K562 (cell line): ENCODE measurements around the gene PBX1. TPM values are rescaled to one million over a fixed set of nuclear protein-coding genes. Genes with fewer than 3 reads are reported as not detected.

Source experiments
- ATAC-seq: fragments of 200-7000 bp; cut with Tn5 transposase; 3 replicates; pipeline ENCODE4 v1.9.1; 2020; ENCODE audit warnings: moderate library complexity
- BruUV-seq: library from RNA; stranded (reverse); fragments of 400-500 nt; replicated peaks from 2 replicates; lab custom pipeline; 2021; lab: Mats Ljungman, UMichigan
- CTCF ChIA-PET: fragments of 300-600 bp; formaldehyde crosslinking; extraction: SDS; loops from one replicate; lab custom pipeline; 2021; ENCODE audit warnings: low intra/inter-chr PET ratio; lab: Yijun Ruan, JAX
- POLR2A ChIA-PET: fragments of 300-600, 350-650 bp; sonication (Branson Sonifier 250); formaldehyde crosslinking; extraction: SDS; loops from one replicate; lab custom pipeline; 2021; ENCODE audit warnings: antibody characterized with exemption, inconsistent platforms; lab: Yijun Ruan, JAX
- DNase-seq, 4 experiments: peaks; one replicate each; pipeline versions ENCODE4 v3.0.0 to v3.0.0-alpha.2; 2011 to 2018; ENCODE audit warnings: low spot score in 3 of 4, mixed read lengths in 3 of 4; ENCODE audit errors: extremely low read depth in 1 of 4
- FAIRE-seq: peaks from 2 replicates; lab custom pipeline; 2011; peaks lifted over from hg19 to GRCh38; lab: Jason Lieb, UNC
- H2AFZ ChIP-seq: 2 replicates; pipeline ENCODE4 v1.6.0; 2011; ENCODE audit warnings: low read depth, low read length, control low read depth, inconsistent platforms
- H3K27ac ChIP-seq: fragments of 200-600 bp; 3 replicates; pipeline ENCODE4 v1.8.0; 2011; ENCODE audit warnings: low read depth, mild to moderate bottlenecking, control low read depth, inconsistent platforms, low read length, moderate library complexity, mixed read lengths; ENCODE audit errors: extremely low read depth
- H3K27me3 ChIP-seq, 2 experiments: fragments of 300-600 bp in 1 of 2; 2 replicates in 1 of 2; 3 replicates in 1 of 2; pipeline versions ENCODE4 v1.6.0 to v1.8.0; 2011; ENCODE audit warnings: inconsistent platforms in 2 of 2, low read length in 2 of 2, mild to moderate bottlenecking in 1 of 2, mixed read lengths in 1 of 2, moderate library complexity in 1 of 2; ENCODE audit not compliant: control insufficient read depth in 2 of 2, insufficient read depth in 2 of 2
- H3K36me3 ChIP-seq: fragments of 300-600 bp; 3 replicates; pipeline ENCODE4 v1.8.0; 2011; ENCODE audit warnings: mild to moderate bottlenecking, low read length, inconsistent platforms; ENCODE audit not compliant: control insufficient read depth, insufficient read depth
- H3K4me1 ChIP-seq, 2 experiments: fragments of 200-600 bp in 1 of 2; replicated peaks in 1 of 2; 2 replicates in 1 of 2; 3 replicates in 1 of 2; pipeline versions ENCODE4 v1.5.1 to v1.8.0; 2011; ENCODE audit warnings: inconsistent platforms in 2 of 2, low read length in 2 of 2, mild to moderate bottlenecking in 1 of 2, mixed read lengths in 1 of 2, moderate library complexity in 1 of 2; ENCODE audit not compliant: control insufficient read depth in 2 of 2, insufficient read depth in 2 of 2
- H3K4me2 ChIP-seq: 2 replicates; pipeline ENCODE4 v1.6.1; 2011; ENCODE audit warnings: low read length, control low read depth, inconsistent platforms, mixed read lengths; ENCODE audit not compliant: insufficient read depth
- H3K4me3 ChIP-seq: fragments of 200-600 bp; sonication (generic), shearing (Covaris generic); 2 replicates; pipeline ENCODE4 v1.5.1; 2016; ENCODE audit warnings: control low read depth, inconsistent platforms
- H3K79me2 ChIP-seq: fragments of 200-600 bp; 3 replicates; pipeline ENCODE4 v1.8.0; 2011; ENCODE audit warnings: low read length, inconsistent platforms; ENCODE audit not compliant: control insufficient read depth, insufficient read depth
- H3K9ac ChIP-seq, 2 experiments: 2 replicates each; pipeline versions ENCODE4 v1.6.0 to v1.6.1; 2011; ENCODE audit warnings: low read depth in 2 of 2, low read length in 2 of 2, control low read depth in 1 of 2, inconsistent platforms in 1 of 2, mild to moderate bottlenecking in 1 of 2, mixed read lengths in 1 of 2; ENCODE audit not compliant: insufficient read depth in 1 of 2
- H3K9me1 ChIP-seq: one replicate; pipeline ENCODE4 v1.6.0; 2011; ENCODE audit warnings: inconsistent platforms, mild to moderate bottlenecking, low read length, moderate library complexity; ENCODE audit not compliant: control insufficient read depth, insufficient read depth
- H3K9me3 ChIP-seq: replicated peaks from 2 replicates; pipeline ENCODE4 v1.5.1; 2011; ENCODE audit warnings: low read depth, low read length, inconsistent platforms; ENCODE audit not compliant: control insufficient read depth, insufficient read depth
- H4K20me1 ChIP-seq: replicated peaks from 2 replicates; pipeline ENCODE4 v1.6.1; 2011; ENCODE audit warnings: low read length, inconsistent platforms, mixed read lengths; ENCODE audit not compliant: control insufficient read depth, insufficient read depth
- ADNP ChIP-seq: fragments of 200-800 bp; sonication (Bioruptor generic); IDR thresholded peaks from 2 replicates; pipeline ENCODE4 v1.6.1; 2016; ENCODE audit warnings: missing genetic modification characterization, missing compliant biosample characterization
- BACH1 ChIP-seq: fragments of 200-800 bp; sonication (Bioruptor generic); IDR thresholded peaks from 2 replicates; pipeline ENCODE4 v1.6.1; 2016; ENCODE audit warnings: missing genetic modification characterization, missing compliant biosample characterization
- BHLHE40 ChIP-seq: IDR thresholded peaks from 2 replicates; pipeline ENCODE4 v1.6.1; 2011; ENCODE audit warnings: low read length, improper control_type of control experiment
- ETV1 ChIP-seq: fragments of 450-650 bp; conservative IDR thresholded peaks from 2 replicates; pipeline ENCODE4 v1.6.1; 2016; ENCODE audit warnings: missing genetic modification characterization, control low read depth, low read depth, missing compliant biosample characterization
- ETV5 ChIP-seq: sonication (generic); formaldehyde crosslinking; IDR thresholded peaks from 2 replicates; pipeline ENCODE4 v1.4.0; 2020; ENCODE audit warnings: low read depth, mild to moderate bottlenecking, missing genetic modification reagents
- KDM1A ChIP-seq, 2 experiments: fragments of 450-650 bp; IDR thresholded peaks; 2 replicates each; pipeline ENCODE4 v1.6.1; 2016; ENCODE audit warnings: mild to moderate bottlenecking in 2 of 2
- LCOR ChIP-seq: sonication (generic); formaldehyde crosslinking; IDR thresholded peaks from 2 replicates; pipeline ENCODE4 v1.8.0; 2022; ENCODE audit warnings: mild to moderate bottlenecking, missing genetic modification reagents
- MAFF ChIP-seq: IDR thresholded peaks from 2 replicates; pipeline ENCODE4 v1.6.1; 2012; ENCODE audit warnings: low read length, improper control_type of control experiment
- NFE2 ChIP-seq: IDR thresholded peaks from 2 replicates; pipeline ENCODE4 v1.6.1; 2014; ENCODE audit warnings: antibody characterized with exemption, low read depth
- RCOR1 ChIP-seq, 2 experiments: IDR thresholded peaks; 2 replicates each; pipeline ENCODE4 v1.6.1; 2012; ENCODE audit warnings: low read depth in 2 of 2, low read length in 2 of 2, borderline replicate concordance in 1 of 2, improper control_type of control experiment in 1 of 2
- RNF219 ChIP-seq: fragments of 250-450 bp; sonication (Bioruptor Pico); IDR thresholded peaks from 2 replicates; pipeline ENCODE4 v1.5.0; 2022; ENCODE audit warnings: mild to moderate bottlenecking
- SMARCA4 ChIP-seq: fragments of 450-650 bp; IDR thresholded peaks from 2 replicates; pipeline ENCODE4 v1.6.1; 2016
- SRF ChIP-seq, 2 experiments: fragments of 250-450, 450-650 bp in 1 of 2; sonication (Bioruptor Pico) in 1 of 2; sonication (generic) in 1 of 2; formaldehyde crosslinking; IDR thresholded peaks; 2 replicates each; pipeline versions ENCODE4 v1.5.0 to v1.5.1; 2020 to 2022; ENCODE audit warnings: mild to moderate bottlenecking in 1 of 2, missing genetic modification reagents in 1 of 2
- TAL1 ChIP-seq: fragments of 450-650 bp; IDR thresholded peaks from 2 replicates; pipeline ENCODE4 v1.6.1; 2016; ENCODE audit warnings: mild to moderate bottlenecking
- TCF3 ChIP-seq: sonication (generic); formaldehyde crosslinking; IDR thresholded peaks from 2 replicates; pipeline ENCODE4 v1.4.0; 2020; ENCODE audit warnings: mild to moderate bottlenecking, missing genetic modification reagents
- YY1 ChIP-seq, 3 experiments: IDR thresholded peaks; 2 replicates each; pipeline ENCODE4 v1.6.1; 2011; ENCODE audit warnings: low read length in 2 of 3, mild to moderate bottlenecking in 2 of 3, moderate library complexity in 2 of 3, borderline replicate concordance in 1 of 3, control low read depth in 1 of 3, low read depth in 1 of 3; ENCODE audit not compliant: insufficient read depth in 3 of 3, insufficient replicate concordance in 2 of 3, control insufficient read depth in 1 of 3, insufficient read length in 1 of 3; ENCODE audit errors: extremely low read depth in 1 of 3
- ZBTB1 ChIP-seq: sonication (generic); formaldehyde crosslinking; IDR thresholded peaks from 2 replicates; pipeline ENCODE4 v1.8.1; 2023; ENCODE audit warnings: missing genetic modification reagents, low read depth, mild to moderate bottlenecking, borderline replicate concordance
- ZNF12 ChIP-seq: sonication (generic); formaldehyde crosslinking; IDR thresholded peaks from 2 replicates; pipeline ENCODE4 v1.4.0; 2020; ENCODE audit warnings: mild to moderate bottlenecking, missing genetic modification reagents
- ZNF253 ChIP-seq: fragments of 250-450 bp; sonication (Bioruptor Pico); conservative IDR thresholded peaks from 2 replicates; pipeline ENCODE4 v1.6.1; 2021; ENCODE audit warnings: mild to moderate bottlenecking
- WGBS: fragments of 100-300 bp; shearing (Covaris generic); methylation state at CpG from one replicate; pipeline ENCODE4 v1.1.6; 2016; ENCODE audit warnings: low coverage, mixed read lengths; ENCODE audit not compliant: insufficient coverage; ENCODE audit errors: missing lambda C conversion rate; 5-methylcytosine and 5-hydroxymethylcytosine counted together
- in situ Hi-C: fragments of 300-500 bp; cut with MboI; formaldehyde crosslinking; loops from 4 replicates; pipeline ENCODE4 v1.15.0; 2018; ENCODE audit warnings: inconsistent platforms, mixed read lengths
- intact Hi-C: fragments of 100-400 bp; cut with micrococcal nuclease; formaldehyde crosslinking; loops from 2 replicates; pipeline ENCODE4 v1.14.2; 2022
- polyA plus RNA-seq, 8 experiments: library from polyadenylated mRNA; depleted of rRNA in 4 of 8; stranded (reverse) in 5 of 8; unstranded in 3 of 8; fragments of >200 nt; fragmentation: Nextera tagmentation in 2 of 8; fragmentation: Illumina TruSeq in 1 of 8; extraction: Ambion mirVana in 2 of 8; extraction: Trizol in 1 of 8; gene quantifications; 2 replicates each; pipeline versions ENCODE4 v1.2.1 to v1.2.3, GENCODE V29; 2011 to 2014; ENCODE audit warnings: inconsistent platforms in 1 of 8, missing spikeins in 1 of 8
- total RNA-seq, 7 experiments: library from RNA; depleted of rRNA in 6 of 7; stranded (reverse); fragments of >200 nt in 6 of 7; fragmentation: Illumina TruSeq in 2 of 7; extraction: Trizol in 2 of 7; gene quantifications; 2 replicates each; pipeline versions ENCODE4 v1.2.1 to v1.2.3, GENCODE V29; 2011 to 2021; ENCODE audit warnings: low replicate concordance in 1 of 7
- TF ChIP-seq, protein P1 (sequence below): fragments of 450-650 bp; IDR thresholded peaks from 2 replicates; pipeline ENCODE4 v1.6.1; 2016; ENCODE audit warnings: low read depth, mild to moderate bottlenecking, moderate library complexity

PBX1 gene
- total and polyA plus RNA-seq, 9 of the 15 experiments (the other 6 are each of a cell fraction or from before 2014, with no cell fraction given) = 0.03 to 0.62 (median 0.17) TPM

- no TSS peak for BruUV-seq
- Histone ChIP-seq H3K9me3 (0 out of 2 replicates have a peak, but pooled peaks cover 2% of the 10 kb centered on the region), H3K9ac (no peak overlapping the region), H3K4me3 (no peak overlapping the region), H2AFZ (peak overlapping the region; percentile 67), H4K20me1 (no peaks in the 10 kb centered on the region), H3K27ac (no peak overlapping the region; the same call in 2 of the 3 replicates), H3K79me2 (no peaks in the 10 kb centered on the region), H3K36me3 (no peaks in the 10 kb centered on the region), H3K9me1 (no peaks in the 10 kb centered on the region), H3K27me3 (no peaks in the 10 kb centered on the region; a peak in 1 of 5 replicates), H3K4me1 (peaks cover 0 to 20% of the 10 kb centered on the region in 2 experiments; a peak in 2 of 5 replicates), H3K4me2 (peak overlapping the region; percentile 44)
- ChIA-PET CTCF (no interaction called here), POLR2A (no interaction called here)
- peak in 2 of 4 experiments; percentile 36 to 44 for DNase-seq
- WGBS = 7% methylated on average over 7 of the region's 7 CpGs
- intact Hi-C loops = no loop called here
- peak; percentile 83 for FAIRE-seq
- ATAC-seq = peak; percentile 81
- in situ Hi-C loops = no loop called here
- peak; percentile 21; the same call in 1 of the 2 replicates for TF ChIP-seq TAL1
- peak in 1 of 3 experiments; percentile 24 for TF ChIP-seq YY1 (IDR thresholded peaks at IDR 0.05; ENCODE audit: borderline replicate concordance in 1 of 3, control insufficient read depth in 1 of 3, extremely low read depth in 1 of 3, insufficient read depth in 3 of 3, insufficient read length in 1 of 3, insufficient replicate concordance in 2 of 3, low read depth in 1 of 3, low read length in 2 of 3)
- peak; percentile 80; the same call in 1 of the 2 replicates for TF ChIP-seq LCOR (CRISPR knock-in tag)
- peak in 1 of 2 experiments; percentile 57; a peak in 1 of 4 replicates for TF ChIP-seq SRF (CRISPR knock-in tag; IDR thresholded peaks at IDR 0.05)
- TF ChIP-seq BHLHE40 = no peak
- no peak for TF ChIP-seq BACH1 (tag)
- TF ChIP-seq NFE2 = 0 out of 2 replicates have a peak, but pooled peaks have one; percentile 18
- TF ChIP-seq SMARCA4 = no peak
- TF ChIP-seq KDM1A (IDR thresholded peaks at IDR 0.05) = peak; percentile 67 to 69
- TF ChIP-seq, protein P1, sequence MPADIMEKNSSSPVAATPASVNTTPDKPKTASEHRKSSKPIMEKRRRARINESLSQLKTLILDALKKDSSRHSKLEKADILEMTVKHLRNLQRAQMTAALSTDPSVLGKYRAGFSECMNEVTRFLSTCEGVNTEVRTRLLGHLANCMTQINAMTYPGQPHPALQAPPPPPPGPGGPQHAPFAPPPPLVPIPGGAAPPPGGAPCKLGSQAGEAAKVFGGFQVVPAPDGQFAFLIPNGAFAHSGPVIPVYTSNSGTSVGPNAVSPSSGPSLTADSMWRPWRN = peak; percentile 85
- TF ChIP-seq ETV1 (tag) = 0 out of 2 replicates have a peak, but pooled peaks have one; percentile 21
- TF ChIP-seq RCOR1 (IDR thresholded peaks at IDR 0.05; ENCODE audit: borderline replicate concordance in 1 of 2, low read depth in 2 of 2, low read length in 2 of 2) = 0 out of 4 replicates have a peak, but pooled peaks of 1 of the 2 experiments have one; percentile 6
- peak; percentile 98 for TF ChIP-seq ZBTB1 (CRISPR knock-in tag)
- peak; percentile 15; the same call in 1 of the 2 replicates for TF ChIP-seq ETV5 (CRISPR knock-in tag)
- TF ChIP-seq ZNF253 = no peak
- no peak for TF ChIP-seq RNF219 (CRISPR knock-in tag)
- TF ChIP-seq TCF3 (CRISPR knock-in tag) = peak; percentile 70
- TF ChIP-seq MAFF = no peak
- no peak for TF ChIP-seq ADNP
- no peak for TF ChIP-seq ZNF12 (CRISPR knock-in tag)
These were observed 161.7 kb downstream of the PBX1 start for GRCh38 chr1:164720440-164721227.
